Suppressor macrophage (primary cell): ENCODE data around the gene OXCT1.
"Not testable (repeated sequence)": the region's sequence is repeated elsewhere in the genome, so short reads cannot be mapped to it uniquely, and the experiment has no call there.

Source experiments
- DNase-seq, 4 experiments: peaks; one replicate each; pipeline ENCODE4 v3.0.0-alpha.2; 2020 to 2022

The OXCT1 gene

DNA sequence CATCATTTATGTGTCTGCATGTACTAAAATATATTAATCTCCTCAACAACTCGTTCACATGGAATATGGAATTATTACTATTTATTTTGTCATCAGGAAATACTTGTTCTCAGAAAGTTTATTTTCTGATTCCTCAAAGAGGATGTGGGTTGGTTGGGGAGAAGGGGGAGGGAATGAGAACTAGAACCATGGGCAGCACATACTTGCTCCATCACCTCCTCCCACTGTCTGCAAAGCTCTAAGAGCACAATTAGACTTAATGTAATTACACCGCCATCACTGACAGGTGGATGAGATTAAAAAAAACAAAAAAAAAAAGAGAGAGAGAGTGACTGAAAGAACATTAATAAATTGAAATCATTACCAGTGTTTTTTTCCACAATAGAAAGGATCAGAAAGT lies 98.2 kb downstream of the OXCT1 start:
- DNase-seq, result peak in 1 of 4 experiments; percentile 13

DNA sequence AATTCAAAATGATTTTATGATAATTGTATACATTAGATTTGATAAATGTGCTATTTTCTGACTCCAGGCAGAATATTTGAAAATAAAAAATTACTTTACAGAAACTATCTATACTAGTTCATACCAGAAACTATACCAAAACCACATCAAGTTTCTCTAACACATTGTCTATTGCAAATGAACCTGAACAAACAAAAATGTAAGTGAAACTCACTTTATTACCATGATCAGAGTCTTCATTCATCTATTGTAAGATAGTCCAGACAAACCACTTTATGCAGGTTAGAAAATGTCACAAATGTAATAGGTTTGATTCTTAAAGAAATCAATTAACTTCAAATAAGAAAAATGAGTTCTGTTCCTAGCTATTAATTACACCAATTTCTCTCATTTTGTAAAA lies 99.4 kb downstream of the OXCT1 start:
- no peak for DNase-seq

DNA sequence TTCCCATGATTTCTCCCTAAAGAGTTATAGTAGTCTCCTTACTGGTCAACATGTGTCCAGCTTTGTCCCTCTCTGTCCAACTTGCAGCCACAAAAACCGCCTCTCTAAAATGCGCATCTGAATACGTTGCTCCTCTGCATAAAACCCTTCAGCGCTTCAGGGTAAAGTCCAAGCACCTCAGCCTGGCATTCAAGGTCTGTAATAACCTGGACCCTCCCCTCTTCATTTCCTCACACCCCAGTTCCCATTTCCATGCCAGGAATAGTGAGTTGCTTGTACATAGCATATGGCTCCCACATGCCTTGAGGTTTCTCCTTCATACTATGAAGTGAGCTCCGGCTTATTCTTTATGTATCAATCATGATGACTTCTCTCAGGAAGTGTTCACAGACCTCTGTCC lies 101.5 kb downstream of the OXCT1 start:
- no peak for DNase-seq

DNA sequence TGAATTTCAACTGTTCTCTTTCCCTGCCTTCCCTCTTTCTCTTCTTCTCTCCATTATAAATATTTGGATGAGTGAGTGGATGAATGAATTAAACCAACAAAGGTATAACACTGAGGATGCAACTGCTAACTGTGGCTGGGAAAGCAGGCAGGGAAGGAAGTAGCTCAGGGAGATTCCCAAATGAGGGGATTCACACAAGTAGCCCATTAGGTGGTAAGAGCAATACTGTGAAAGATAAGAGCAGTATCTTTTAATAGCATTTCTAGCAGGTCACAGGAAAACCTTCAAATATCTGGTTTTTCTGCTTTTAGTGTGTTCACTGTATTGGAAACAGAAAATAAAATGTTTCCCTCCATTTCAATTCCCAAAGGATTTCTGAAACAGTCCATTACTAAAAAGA lies 105.6 kb downstream of the OXCT1 start:
- no peak for DNase-seq

DNA sequence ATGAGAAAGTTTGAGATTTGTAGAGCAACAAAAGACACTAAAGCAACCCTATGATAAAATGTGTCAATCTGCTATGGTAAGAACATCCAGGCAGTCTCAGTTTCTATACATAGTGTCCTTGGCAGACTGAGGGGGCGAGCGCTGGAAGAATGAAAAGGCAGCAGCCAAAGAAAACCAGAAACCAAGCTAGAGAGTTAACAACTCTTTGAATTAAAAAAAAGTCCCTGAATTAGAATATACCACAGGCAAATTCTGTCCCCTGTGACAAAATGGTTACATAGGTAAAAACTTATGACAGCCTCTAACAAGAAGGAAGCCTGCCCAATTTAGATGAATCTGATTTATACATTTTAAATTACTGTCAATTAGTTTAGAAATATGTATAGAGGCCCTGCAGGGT lies 106.7 kb downstream of the OXCT1 start:
- DNase-seq, result no peak

DNA sequence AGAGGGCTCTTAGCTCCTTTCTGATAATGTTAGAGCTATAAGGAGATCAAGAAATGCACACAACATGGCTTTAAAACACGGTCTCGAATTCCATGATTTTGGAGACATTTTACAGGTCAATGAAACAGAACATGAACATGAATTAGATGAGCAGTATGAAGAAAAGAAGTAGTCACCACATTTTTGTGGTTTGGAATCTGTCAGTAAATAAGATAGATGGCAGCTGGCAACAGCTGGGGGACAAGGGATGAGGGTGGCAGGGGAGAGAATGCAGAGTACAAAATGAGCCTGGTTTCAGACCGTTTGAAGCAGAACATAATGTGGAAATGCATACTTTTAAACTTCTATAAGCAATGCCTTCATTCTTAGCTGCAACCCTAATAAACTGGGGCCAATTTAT lies 107.1 kb downstream of the OXCT1 start:
- no peak for DNase-seq

DNA sequence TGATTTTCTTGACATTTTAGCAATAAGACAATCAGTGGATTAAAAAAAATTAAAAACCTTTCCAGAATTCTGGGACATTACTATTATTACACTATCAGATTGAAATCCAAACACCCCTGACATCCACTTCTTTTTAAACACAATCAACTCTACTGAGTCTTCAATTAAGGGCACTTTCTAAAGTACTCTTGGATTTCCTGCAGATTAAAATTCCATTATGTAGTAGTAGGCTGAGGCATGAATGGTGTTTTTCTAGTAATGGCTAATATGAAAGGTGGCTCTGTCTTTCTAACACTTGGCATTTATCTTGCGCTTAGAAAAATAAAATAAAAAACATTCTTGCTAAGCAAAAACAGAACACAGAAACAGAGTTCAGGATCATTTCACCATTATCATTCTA lies 107.8 kb downstream of the OXCT1 start:
- no peak for DNase-seq

DNA sequence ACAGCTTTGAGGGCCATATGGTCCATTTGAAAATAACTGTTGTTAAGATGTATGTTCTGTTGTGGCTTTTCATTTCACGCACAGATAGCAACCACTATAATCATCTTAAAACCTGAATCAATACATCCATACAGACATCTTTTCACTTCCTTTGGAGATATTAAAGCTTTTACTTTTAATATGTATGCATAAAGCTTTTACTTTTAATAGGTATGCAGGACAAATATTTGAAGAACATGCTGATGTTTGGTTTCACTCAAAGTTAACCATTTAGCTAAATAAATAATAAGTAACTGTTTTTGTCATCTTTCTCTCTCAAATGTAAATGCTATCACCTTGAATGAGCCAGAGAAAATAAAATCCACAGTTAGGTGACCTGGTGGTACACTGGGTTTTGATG lies 108.6 kb downstream of the OXCT1 start:
- no peak for DNase-seq

DNA sequence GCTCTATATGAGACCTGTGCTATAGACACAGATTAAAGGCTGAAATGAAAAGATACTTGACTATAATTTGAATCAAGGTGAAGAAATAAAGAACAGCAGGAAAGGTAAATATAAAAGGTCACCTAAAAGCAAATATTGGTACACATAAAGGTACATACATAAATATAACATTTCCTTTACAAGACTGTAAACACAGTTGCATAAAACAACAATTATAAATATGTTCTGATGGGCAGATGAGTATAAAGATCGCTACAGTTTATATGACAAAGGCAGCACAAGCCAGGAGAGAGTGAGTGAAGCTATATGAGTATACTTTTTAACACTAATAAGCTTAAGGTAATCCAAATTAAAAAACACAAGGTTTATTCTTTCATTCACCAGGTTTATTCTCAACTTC lies 114.5 kb downstream of the OXCT1 start:
- no peak for DNase-seq

DNA sequence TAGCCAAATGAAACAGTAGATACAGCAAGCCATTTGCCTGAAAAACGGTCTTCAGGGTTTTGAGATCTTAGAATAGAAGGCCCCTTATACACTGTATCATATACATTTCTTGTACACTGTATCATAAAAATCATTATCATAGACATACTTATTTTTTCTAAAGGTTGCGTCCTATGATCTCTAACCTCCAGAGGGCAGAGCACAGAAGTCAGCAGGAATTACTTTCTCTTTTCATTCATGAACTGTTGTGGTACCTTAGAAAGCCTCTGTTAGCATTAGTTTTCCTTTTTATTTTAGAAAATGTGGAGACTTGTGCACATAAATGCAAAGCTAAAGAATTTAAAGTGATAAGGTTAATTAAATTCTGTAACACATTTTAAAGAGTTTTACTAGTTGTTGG lies 115.4 kb downstream of the OXCT1 start:
- peak in 2 of 4 experiments; percentile 3 to 12 for DNase-seq

DNA sequence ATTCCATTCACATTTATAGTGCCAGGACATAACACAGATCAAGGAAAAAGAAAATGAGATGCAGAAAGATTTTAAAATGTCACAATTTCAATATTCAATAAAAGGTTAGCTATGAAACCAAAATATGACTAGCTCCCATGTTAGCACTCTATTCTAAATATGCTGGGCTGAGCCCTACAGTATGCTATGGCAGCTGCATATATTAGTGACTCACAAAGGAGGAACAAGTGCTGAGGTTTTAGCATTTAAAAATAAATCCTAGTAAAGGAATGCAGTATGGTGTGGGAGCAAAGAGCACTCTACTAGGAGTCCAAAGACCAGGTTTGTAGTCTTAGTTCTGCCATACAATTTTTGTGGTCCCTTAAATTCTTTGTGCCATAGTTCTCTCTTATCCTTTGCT lies 118.4 kb downstream of the OXCT1 start:
- no peak for DNase-seq

DNA sequence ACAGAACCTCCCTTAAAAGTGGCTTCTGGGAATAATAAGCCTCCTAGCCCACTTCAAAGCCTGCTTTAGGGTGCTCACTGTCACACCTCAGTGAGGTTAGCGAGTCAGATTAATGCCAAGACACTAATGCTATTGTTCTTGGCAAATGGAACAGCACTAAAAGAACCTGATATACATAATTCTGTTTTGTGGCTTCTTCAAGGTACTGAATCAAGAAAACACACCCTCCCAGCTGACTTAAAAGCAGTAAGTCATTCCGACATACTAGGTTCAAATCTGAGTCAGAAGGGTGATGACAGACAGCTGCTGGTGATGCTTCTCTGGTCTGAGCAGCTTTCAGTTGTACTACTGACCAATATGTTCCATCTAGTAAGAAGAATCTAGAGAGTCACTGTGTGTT lies 121.6 kb downstream of the OXCT1 start:
- no peak for DNase-seq

DNA sequence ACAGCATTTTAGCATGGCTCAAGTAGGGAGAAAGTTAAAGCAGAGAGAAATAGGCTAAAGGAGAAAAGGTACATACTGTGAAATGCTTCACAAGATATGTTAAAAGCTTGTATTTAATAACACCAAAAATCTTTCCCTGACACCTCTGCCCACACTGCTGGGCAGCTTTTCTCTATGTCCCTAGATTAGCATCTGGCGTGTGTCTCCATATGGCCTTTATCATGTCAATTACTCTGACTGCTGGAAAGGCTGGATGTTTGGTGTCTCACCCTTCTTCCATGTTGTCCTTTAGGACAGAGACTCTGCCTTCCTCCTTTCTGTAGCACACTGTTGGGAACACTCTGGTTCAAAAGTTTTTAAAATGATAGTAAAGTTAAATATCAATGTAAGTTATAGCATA lies 122.5 kb downstream of the OXCT1 start:
- DNase-seq, result no peak

DNA sequence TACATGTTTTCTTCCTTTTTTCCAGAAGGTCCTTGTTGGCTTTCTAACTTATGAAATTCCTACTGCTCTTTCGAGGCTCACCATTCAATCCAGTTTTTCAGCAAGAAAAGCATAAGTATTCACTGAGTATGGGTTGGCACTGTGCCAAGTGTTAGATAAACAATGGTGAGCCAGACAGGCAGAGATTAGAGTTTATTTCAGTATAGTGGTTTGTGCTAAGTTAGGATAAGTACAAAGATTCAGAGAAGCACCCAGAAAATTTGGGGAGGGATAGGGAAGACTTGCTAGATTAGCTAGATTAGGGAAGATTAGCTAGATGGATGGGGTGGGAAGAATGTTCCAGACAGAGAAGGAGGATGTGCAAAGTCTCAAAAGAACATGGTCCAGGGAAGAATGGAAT lies 122.9 kb downstream of the OXCT1 start:
- no peak for DNase-seq

DNA sequence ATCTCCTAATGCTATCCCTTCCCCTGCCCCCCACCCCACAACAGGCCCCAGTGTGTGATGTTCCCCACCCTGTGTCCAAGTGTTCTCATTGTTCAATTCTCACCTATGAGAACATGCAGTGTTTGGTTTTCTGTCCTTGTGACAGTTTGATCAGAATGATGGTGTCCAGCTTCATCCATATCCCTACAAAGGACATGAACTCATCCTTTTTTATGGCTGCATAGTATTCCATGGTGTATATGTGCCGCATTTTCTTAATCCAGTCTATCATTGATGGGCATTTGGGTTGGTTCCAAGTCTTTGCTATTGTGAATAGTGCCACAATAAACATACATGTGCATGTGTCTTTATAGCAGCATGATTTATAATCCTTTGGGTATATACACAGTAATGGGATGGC lies 127.6 kb downstream of the OXCT1 start:
- not testable (repeated sequence) for DNase-seq

DNA sequence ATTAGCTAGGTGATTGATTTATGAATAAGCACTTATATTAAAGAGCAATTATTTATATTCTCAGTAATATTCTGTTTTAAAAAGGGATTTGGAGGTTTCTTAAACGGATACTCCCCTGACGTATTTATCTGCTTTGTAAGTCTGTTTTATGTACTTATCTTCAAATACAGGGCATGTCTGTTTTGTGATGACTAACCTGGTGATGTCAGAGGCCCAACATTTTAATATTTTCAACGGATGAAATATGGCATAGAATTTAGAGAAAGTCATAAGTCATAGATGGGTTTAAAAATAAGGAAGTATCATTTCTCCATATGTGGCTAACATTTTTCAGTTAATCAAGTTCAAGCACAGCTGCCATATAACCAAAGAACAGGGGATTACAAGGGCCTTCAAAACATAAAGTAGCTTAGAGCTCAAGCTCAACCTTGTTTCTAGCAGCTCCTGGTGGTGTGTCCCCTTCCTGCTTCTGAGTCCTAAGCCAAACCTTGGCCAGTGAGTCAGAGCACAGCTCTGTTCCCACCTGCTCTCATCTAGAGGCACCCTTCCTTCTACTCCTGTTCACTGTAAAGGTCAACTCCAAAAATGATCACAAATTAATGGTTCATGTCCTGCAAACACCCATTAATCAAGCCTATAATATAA lies 131.4 kb downstream of the OXCT1 start:
- no peak for DNase-seq

DNA sequence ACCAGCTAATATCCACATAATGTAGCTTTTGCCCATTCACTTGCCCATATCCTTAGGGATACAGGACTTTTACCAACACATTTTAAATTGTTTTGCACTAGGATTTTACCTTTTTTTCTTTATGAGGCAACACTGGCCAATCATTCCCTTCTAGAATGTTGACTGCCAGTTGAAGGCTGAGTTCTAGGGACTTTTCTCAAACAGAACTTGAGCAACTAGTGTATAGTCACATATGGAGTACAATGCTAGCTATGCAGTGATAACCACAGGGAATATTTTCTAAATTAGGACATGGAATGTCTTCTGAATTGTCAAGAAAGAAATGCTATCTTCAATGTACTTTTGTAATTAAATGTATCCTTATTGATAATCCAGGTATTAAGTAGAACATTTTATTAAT lies 133.6 kb downstream of the OXCT1 start:
- DNase-seq, result no peak

DNA sequence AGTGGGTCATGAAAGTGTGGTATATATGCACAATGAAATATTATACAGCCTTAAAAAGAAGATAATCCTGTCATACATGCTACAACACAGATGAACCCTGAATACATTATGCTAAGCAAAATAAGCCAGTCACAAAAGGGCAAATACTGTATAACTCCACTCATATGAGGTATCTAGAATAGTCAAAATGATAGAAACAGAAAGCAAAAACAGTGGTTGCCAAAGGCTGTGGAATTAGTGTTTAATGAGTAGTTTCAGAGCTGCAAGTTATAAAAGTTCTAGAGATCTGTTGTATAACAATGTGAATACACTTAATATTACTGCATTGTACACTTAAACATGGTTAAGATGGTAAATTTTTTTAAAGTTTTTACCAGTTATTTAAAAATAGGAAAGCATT lies 135.0 kb downstream of the OXCT1 start:
- no peak for DNase-seq

DNA sequence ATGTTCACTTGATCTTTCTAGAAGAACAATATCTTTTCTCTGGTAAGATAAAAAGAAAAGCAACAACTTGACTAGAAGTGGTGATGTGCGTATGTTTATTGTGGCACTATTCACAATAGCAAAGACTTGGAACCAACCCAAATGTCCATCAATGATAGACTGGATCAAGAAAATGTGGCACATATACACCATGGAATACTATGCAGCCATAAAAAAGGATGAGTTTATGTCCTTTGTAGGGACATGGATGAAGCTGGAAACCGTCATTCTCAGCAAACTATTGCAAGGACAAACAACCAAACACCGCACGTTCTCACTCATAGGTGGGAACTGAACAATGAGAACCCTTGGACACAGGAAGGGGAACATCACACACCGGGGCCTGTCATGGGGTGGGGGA lies 140.8 kb downstream of the OXCT1 start:
- DNase-seq, result not testable (repeated sequence)

DNA sequence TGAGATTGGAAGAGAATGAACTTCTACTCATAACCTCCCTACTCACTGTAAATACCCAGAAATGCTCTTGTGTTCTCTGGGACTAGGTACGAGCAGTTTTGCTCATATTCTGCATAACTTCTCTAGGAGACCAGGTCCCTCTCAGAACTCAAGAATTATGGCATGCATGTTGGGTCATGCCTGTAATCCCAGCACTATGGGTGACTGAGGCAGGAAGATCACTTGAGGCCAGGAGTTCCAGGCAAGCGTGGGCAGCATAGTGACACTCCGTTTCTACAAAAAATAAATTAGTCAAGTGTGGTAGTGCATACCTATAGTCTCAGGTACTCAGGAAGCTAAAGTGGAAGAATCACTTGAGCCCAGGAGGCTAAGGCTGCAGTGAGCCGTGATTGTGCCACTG lies 141.9 kb downstream of the OXCT1 start:
- no peak for DNase-seq

DNA sequence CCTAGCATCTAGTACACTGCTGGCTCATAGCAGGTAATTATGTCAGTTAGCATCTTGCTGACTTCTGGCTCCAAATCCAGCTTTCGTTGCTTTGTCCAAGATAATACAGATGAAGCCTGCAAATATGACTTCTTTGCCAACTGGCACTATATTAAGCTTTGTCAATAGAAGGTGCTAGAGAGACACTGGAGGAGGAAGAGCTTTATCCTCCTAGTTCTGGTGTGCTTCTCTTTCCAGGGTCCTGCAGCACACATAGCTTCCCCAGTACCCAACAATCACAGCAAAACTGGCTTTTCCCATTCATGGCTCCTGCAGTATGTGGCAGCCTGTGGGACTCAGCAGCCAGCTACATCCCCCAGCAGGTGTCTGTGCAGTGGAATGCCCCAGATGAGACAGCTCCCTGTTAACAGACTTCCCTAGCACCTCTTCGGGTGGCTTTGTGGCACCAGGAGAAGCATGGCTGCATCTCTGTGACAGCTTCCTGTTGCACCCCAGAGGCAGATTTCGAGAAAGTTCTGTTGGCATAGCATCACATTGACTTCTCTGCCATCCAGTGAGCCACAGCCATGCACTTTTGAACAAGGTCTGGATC lies 147.8 kb downstream of the OXCT1 start:
- DNase-seq, result no peak

DNA sequence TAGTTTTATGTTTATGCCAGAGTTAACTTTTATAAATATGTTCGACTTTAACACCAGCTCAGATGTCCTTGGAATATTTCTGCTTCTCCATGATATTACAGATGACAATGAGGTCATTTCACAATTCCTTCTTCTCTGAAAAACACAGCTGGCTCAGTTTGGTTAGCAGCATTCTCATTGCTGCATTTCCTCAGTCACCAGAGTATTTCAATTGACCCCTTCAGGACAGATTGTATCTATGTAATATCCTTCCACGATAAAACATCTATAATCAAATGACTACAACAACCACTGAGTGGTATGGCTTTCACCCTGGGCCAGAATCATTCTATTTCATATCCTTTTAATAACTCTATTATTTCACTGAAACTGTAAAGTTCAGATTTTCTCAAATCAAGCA lies 148.7 kb downstream of the OXCT1 start:
- DNase-seq, result no peak

DNA sequence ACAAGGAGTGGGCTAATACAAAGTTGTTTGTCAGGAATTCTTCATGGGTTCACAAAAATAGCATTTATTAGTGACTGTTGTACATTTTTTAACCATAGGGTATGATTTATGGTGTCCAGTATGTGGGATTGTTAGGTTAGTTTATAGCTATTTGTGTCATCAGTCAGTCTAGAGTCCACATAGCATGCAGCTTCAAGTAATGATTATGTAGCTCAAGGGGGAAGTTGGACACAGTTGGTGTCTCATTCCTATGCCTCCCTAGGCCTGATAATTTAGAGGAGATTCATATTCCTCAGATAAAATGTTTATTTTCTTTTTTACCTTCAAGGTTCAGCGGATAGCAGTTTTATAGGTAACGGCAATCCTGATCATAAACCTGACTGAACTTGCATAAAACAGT lies 153.8 kb downstream of the OXCT1 start:
- DNase-seq, result no peak

DNA sequence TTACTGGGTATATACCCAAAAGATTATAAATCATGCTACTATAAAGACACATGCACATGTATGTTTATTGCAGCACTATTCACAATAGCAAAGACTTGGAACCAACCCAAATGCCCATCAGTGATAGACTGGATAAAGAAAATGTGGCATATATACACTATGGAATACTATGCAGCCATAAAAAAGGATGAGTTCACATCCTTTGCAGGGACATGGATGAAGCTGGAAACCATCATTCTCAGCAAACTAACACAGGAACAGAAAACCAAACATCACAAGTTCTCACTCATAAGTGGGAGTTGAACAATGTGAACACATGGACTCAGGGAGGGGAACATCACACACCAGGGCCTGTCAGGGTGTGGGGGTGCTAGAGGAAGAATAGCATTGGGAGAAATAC lies 155.8 kb downstream of the OXCT1 start:
- DNase-seq, result not testable (repeated sequence)

DNA sequence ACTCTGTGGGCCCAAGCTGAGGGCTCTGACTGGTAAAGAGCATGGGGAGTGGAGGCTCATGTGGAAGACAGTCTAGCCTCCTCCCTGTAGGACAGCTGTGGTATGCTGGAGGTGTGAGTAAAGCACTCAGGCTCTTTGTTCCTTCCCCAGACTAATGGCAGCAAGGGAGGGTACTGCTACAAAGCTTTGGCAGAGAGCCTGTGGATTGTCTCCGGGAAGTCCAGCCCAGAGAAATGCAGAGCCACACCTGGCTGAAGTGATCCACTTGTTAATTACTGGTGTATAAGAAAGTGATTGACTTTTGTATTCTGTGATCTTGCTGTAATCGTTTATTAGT lies 161.7 kb downstream of the OXCT1 start:
- no peak for DNase-seq
